ENCODE measurements around the gene SCRN2.

- no peak for TF ChIP-seq CTCF (IDR thresholded peaks at IDR 0.05)
- TF ChIP-seq POLR2A (IDR thresholded peaks at IDR 0.05) = no peak
Observed at GRCh38 chr17:47882247-47882646, 41.2 kb upstream of the SCRN2 start.
